Gastrocnemius medialis (tissue), 4 donors: ENCODE data around the gene UNC5C. TPM values are rescaled to one million over a fixed set of nuclear protein-coding genes. Genes with fewer than 3 reads are reported as not detected.
"Not testable (repeated sequence)": the region's sequence is repeated elsewhere in the genome, so short reads cannot be mapped to it uniquely, and the experiment has no call there.

Experiments
- ATAC-seq, 2 donors: fragments of 150-250 bp; one replicate each; pipeline ENCODE4 v1.9.1; 2016
- DNase-seq, 2 donors: peaks; one replicate each; pipeline ENCODE4 v3.0.0-alpha.2; 2019
- H3K27ac ChIP-seq, 4 donors: fragments of 200-600 bp; sonication (generic); 1 replicate in 1 of 4; 2 replicates in 3 of 4; pipeline ENCODE4 v1.5.1; 2016 to 2018; ENCODE audit warnings: mild to moderate bottlenecking in 2 of 4, moderate library complexity in 1 of 4
- H3K27me3 ChIP-seq, 3 donors: fragments of 200-600 bp; sonication (generic) in 2 of 3; 1 replicate in 1 of 3; 2 replicates in 2 of 3; pipeline versions ENCODE4 v1.5.1 to v1.6.0; 2016 to 2019; ENCODE audit warnings: mild to moderate bottlenecking in 1 of 3, moderate library complexity in 1 of 3
- H3K36me3 ChIP-seq, 2 donors: fragments of 200-600 bp; sonication (generic) in 1 of 2; one replicate each; pipeline ENCODE4 v1.5.1; 2017 to 2018
- H3K4me1 ChIP-seq, 2 donors: fragments of 200-600 bp; sonication (generic) in 1 of 2; one replicate each; pipeline ENCODE4 v1.5.1; 2016 to 2017; ENCODE audit warnings: mild to moderate bottlenecking in 2 of 2
- H3K4me3 ChIP-seq, 4 donors: fragments of 200-600 bp; sonication (generic) in 3 of 4; 1 replicate in 1 of 4; 2 replicates in 3 of 4; pipeline ENCODE4 v1.5.1; 2016 to 2019; ENCODE audit warnings: mild to moderate bottlenecking in 2 of 4
- H3K9me3 ChIP-seq, 3 donors: fragments of 200-600 bp; sonication (generic) in 2 of 3; 1 replicate in 1 of 3; 2 replicates in 2 of 3; pipeline ENCODE4 v1.5.1; 2016 to 2019
- CTCF ChIP-seq, 5 experiments: fragments of 450-650 bp in 3 of 5; fragments of 200-600 bp in 2 of 5; sonication (generic) in 2 of 5; IDR thresholded peaks in 4 of 5; conservative IDR thresholded peaks in 1 of 5; 1 replicate in 4 of 5; 2 replicates in 1 of 5; pipeline ENCODE4 v1.5.1; 2016 to 2019; ENCODE audit warnings: antibody characterized with exemption in 5 of 5, mild to moderate bottlenecking in 3 of 5, moderate library complexity in 3 of 5
- POLR2A ChIP-seq, 2 donors: fragments of 450-650 bp; IDR thresholded peaks; one replicate each; pipeline ENCODE4 v1.6.1; 2017; ENCODE audit warnings: antibody characterized with exemption in 2 of 2, mild to moderate bottlenecking in 2 of 2, moderate library complexity in 2 of 2
- in situ Hi-C, 4 donors: fragments of 200-750 bp; cut with MboI; loops; one replicate each; pipeline versions ENCODE4 v1.15.0 to v1.8.0; 2017; ENCODE audit warnings: low sequenced_read_pairs in 4 of 4
- intact Hi-C: fragments of 100-400 bp; cut with DNase I; formaldehyde crosslinking; loops from one replicate; pipeline ENCODE4 v1.15.1; 2023; ENCODE audit warnings: low total_unique reads
- total RNA-seq, 4 donors: library from RNA; depleted of rRNA; stranded (reverse); fragments of >200 nt; gene quantifications; one replicate each; pipeline versions ENCODE4 v1.1.0 to v1.2.3, GENCODE V29; 2016

Gene UNC5C
- total RNA-seq, 4 donors from 2014 or later: 0.07 to 0.33 (median 0.23) TPM; not detected in 1

DNA sequence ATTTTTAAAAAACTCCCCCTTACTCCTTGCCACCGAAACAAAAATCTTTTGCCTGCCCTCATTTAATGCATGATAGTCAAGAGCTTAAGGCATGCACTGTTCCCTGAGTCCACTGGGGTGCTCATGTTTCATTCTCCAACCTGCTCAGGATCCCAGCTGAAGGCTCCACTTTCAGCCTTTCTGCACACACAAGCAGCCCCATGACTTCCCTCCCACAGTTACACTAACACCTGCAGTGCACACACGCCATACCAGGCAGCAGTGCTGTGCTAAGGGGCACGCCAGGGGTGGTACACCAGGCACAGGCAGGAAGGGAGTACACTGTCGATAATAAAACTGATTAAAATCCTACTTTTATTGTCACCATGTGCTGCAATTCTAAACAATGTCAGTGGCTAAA lies 405.8 kb downstream of the UNC5C start:
- H3K4me1 ChIP-seq: no peaks in the 10 kb centered on the region
- H3K27ac ChIP-seq: no peak overlapping the region
- no peaks in the 10 kb centered on the region for H3K27me3 ChIP-seq
- in situ Hi-C loops: no loop called here
- no peaks in the 10 kb centered on the region for H3K36me3 ChIP-seq
- intact Hi-C loops: no loop called here
- ATAC-seq: no peak
- H3K4me3 ChIP-seq: no peak overlapping the region
- H3K9me3 ChIP-seq: no peaks in the 10 kb centered on the region
- DNase-seq: no peak
- TF ChIP-seq POLR2A (IDR thresholded peaks at IDR 0.05) (no peak), CTCF (IDR thresholded peaks at IDR 0.05 in 4 of 5, conservative IDR thresholded peaks at IDR 0.05 in 1 of 5) (no peak)

DNA sequence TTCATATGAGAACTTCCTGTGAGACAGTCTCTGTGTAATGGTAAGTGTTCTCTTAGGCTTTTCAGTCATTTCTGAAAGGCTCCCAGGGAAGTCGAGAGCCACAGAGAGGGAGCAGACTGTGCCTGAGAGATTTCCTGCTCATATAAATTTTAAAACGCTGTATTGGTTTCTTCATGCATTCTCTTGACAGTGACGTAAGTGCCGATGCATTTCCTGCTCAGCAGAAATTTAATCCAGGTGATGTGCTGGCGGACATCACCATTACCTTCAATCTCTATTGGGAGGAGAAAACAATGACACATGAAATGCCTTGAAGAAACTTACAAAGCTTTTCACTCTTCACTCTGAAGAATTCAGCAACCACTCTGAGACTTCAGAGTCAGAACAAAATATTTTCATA lies 407.4 kb downstream of the UNC5C start:
- intact Hi-C loops (no loop called here), in situ Hi-C loops (no loop called here)
- no peak for DNase-seq
- Histone ChIP-seq H3K36me3 (no peaks in the 10 kb centered on the region), H3K27me3 (no peaks in the 10 kb centered on the region), H3K4me1 (no peaks in the 10 kb centered on the region), H3K27ac (no peak overlapping the region), H3K4me3 (no peak overlapping the region), H3K9me3 (no peaks in the 10 kb centered on the region)
- no peak for TF ChIP-seq POLR2A (IDR thresholded peaks at IDR 0.05)
- TF ChIP-seq CTCF (IDR thresholded peaks at IDR 0.05 in 4 of 5, conservative IDR thresholded peaks at IDR 0.05 in 1 of 5): no peak
- no peak for ATAC-seq

- DNase-seq, H3K27me3 ChIP-seq, H3K4me1 ChIP-seq, H3K9me3 ChIP-seq, H3K36me3 ChIP-seq, ATAC-seq, in situ Hi-C loops, intact Hi-C loops, H3K27ac ChIP-seq, H3K4me3 ChIP-seq: not testable (repeated sequence)
Measured at GRCh38 chr4:95139424-95139823, 409.3 kb downstream of the UNC5C start.

DNA sequence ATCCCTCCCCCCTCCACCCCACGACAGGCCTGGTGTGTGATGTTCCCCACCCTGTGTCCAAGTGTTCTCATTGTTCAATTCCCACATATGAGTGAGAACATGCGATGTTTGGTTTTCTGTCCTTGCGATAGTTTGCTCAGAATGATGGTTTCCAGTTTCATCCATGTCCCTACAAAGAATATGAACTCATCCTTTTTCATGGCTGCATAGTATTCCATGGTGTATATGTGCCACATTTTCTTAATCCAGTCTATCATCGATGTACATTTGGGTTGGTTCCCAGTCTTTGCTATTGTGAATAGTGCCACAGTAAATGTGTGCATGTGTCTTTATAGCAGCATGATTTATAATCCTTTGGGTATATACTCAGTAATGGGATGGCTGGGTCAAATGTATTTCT lies 414.8 kb downstream of the UNC5C start:
- in situ Hi-C loops, intact Hi-C loops, H3K4me1 ChIP-seq, H3K4me3 ChIP-seq, ATAC-seq, H3K36me3 ChIP-seq, DNase-seq, H3K27ac ChIP-seq, H3K27me3 ChIP-seq, H3K9me3 ChIP-seq: not testable (repeated sequence)

DNA sequence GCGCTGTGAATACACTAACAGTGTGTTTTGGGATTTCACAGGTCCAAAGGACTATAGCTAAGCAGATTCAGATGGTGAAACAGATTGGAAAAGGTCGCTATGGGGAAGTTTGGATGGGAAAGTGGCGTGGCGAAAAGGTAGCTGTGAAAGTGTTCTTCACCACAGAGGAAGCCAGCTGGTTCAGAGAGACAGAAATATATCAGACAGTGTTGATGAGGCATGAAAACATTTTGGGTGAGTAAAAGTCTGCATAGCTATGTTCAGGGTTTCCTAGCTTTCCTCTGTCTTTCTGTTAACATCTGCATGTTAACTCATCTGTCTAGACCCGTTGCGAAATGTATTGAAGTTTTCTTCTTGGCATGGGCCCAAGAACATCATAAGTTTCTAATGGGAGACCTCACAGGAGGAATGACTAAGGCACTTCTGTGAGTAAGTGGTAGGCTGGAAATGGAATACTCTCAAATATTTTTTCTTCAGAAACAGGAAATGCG lies 418.9 kb downstream of the UNC5C start:
- Histone ChIP-seq H3K4me1 (no peaks in the 10 kb centered on the region), H3K9me3 (no peaks in the 10 kb centered on the region), H3K4me3 (no peak overlapping the region), H3K27me3 (no peaks in the 10 kb centered on the region), H3K27ac (peak overlapping the region in 2 of 4 donors; percentile 6 to 12), H3K36me3 (no peaks in the 10 kb centered on the region)
- ATAC-seq (peak; percentile 75 to 86), DNase-seq (peak; percentile 24 to 29)
- intact Hi-C loops: loop anchor here (10.0 kb wide), 1 partner anchor 505 kb away; no protein-coding TSS in a partner anchor
- in situ Hi-C loops: no loop called here
- no peak for TF ChIP-seq POLR2A (IDR thresholded peaks at IDR 0.05)
- TF ChIP-seq CTCF (IDR thresholded peaks at IDR 0.05 in 4 of 5, conservative IDR thresholded peaks at IDR 0.05 in 1 of 5): no peak

GRCh38 chr4:95129031-95129430 lies 419.7 kb downstream of the UNC5C start:
- Histone ChIP-seq H3K4me1 (no peaks in the 10 kb centered on the region), H3K27me3 (no peaks in the 10 kb centered on the region), H3K27ac (no peak overlapping the region), H3K9me3 (no peaks in the 10 kb centered on the region), H3K4me3 (no peak overlapping the region), H3K36me3 (no peaks in the 10 kb centered on the region)
- ATAC-seq: no peak
- in situ Hi-C loops (no loop called here), intact Hi-C loops (loop anchor here (10.0 kb wide), 1 partner anchor 504 kb away; no protein-coding TSS in a partner anchor)
- TF ChIP-seq CTCF (IDR thresholded peaks at IDR 0.05 in 4 of 5, conservative IDR thresholded peaks at IDR 0.05 in 1 of 5) (no peak), POLR2A (IDR thresholded peaks at IDR 0.05) (no peak)
- no peak for DNase-seq
